Fibroblast of skin of right quadriceps (primary cell): ENCODE measurements around the gene OR52H1.

Experiments used
- DNase-seq: peaks from one replicate; pipeline ENCODE4 v3.0.0-alpha.2; 2013

OR52H1 gene

GRCh38 chr11:5531053-5531831 lies 17.1 kb downstream of the OR52H1 start:
- no peak for DNase-seq

DNA sequence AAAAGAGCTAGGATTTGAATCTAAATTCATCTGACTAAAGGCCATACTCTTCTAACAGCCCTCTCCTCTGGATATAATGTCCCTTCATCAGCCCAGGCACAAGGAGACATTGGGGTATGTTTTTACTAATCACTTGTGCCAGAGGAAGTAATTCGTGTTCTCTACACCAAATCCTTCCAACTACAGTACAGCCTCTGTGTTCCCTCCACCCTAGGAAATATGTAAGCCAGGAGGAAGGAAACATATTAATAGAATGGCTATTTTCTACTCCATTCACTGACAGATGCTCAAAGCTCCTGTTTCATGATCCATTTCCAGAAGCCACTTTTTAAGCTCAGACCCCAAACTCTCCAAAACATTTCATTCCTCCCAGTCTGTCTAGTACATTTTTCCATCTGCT lies 19.8 kb downstream of the OR52H1 start:
- DNase-seq = no peak

GRCh38 chr11:5527716-5528115 lies 20.6 kb downstream of the OR52H1 start:
- no peak for DNase-seq

DNA sequence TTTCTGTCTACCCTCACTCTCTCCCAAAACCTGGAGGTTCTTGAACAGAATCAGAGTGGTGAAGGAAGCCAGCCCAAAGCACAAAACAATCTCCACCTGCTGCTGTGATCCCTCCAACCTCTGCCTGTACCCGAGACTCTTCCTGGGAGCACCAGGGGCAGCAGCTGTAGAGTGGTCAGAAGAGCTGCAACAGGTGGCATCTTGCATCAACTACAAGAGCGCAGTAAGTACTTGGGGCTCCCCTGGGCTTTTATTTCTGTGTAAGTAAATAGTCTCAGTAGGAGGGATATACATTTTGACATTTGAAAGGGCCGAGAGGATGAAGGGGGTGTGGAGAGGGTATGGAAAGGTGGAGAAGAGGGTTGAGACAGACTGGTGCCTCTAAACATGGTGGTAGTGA lies 23.6 kb downstream of the OR52H1 start:
- no peak for DNase-seq

GRCh38 chr11:5522308-5522707 lies 26.0 kb downstream of the OR52H1 start:
- DNase-seq = no peak

DNA sequence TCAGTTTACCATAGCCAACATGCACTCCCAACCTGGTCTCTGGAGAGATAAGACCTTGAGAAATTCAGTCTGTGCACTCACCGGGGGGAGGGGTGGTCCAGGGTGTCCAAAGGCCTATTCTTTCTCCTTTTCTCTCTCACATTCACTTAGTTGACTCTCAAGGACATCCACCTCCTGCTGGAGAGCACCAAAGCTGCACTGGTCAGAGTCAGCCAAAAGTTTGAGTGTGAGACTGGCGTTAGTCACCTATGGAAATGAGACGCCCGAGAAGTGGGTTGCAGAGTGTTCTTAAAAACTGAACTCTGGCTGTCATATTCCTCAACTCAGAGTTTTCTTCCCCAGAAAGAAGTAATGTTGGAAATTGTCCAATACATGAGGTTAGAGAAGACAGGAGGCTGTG lies 26.8 kb downstream of the OR52H1 start:
- no peak for DNase-seq

GRCh38 chr11:5516599-5516998 lies 31.7 kb downstream of the OR52H1 start, which contains the start of gene UBQLNL:
TSS of gene UBQLNL (minus strand) at chr11:5516699. CDS start at chr11:5516441, 258 bp downstream.
- DNase-seq = no peak

- no peak for DNase-seq
Measured at GRCh38 chr11:5514841-5515240, 33.5 kb downstream of the OR52H1 start.

DNA sequence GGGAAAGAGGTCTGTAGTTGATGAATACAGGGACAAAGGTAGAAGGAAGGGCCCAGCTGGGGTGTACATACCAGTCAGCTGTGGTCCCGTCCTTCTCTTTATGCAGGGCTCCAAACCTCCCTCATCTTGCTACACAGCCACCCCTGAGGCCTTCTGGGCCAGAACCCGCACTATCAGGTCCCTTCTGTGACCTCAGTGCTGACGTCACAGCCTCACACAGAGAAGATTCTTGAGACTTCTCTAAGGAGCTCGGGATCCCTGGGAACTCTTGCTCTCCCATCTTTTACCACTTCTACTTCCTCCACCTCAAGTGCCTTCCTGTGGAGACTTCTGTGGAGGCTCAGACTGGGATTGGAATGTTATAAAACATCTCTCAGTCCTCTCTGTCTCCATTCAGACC lies 38.5 kb downstream of the OR52H1 start, which contains the start of gene UBQLN3:
Gene UBQLN3 (minus strand): TSS at position 155 of the 400 bp plus-strand sequence. CDS start 399 bp downstream, outside the sequence.
- DNase-seq = no peak

DNA sequence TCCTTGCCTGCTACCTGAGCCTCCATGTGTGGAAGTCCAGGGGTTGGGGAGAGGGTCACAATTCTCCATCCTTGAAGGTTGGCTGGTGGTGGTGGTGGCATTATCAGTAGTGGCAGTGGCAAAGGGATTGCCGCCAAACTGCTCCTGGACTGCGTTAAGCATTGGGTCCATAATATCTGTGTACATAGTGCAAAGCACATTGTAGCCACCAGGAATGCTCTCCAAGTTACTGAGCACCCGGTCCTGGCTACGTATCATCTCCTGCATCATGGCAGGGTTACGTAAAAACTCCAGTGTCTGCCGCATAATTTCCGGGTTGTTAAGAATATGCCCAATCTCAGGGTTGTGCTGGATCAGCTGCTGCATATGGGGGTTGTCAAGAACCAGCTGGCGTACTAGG lies 39.7 kb downstream of the OR52H1 start:
- DNase-seq = no peak

GRCh38 chr11:5507933-5508305 lies 40.4 kb downstream of the OR52H1 start:
- DNase-seq = no peak

DNA sequence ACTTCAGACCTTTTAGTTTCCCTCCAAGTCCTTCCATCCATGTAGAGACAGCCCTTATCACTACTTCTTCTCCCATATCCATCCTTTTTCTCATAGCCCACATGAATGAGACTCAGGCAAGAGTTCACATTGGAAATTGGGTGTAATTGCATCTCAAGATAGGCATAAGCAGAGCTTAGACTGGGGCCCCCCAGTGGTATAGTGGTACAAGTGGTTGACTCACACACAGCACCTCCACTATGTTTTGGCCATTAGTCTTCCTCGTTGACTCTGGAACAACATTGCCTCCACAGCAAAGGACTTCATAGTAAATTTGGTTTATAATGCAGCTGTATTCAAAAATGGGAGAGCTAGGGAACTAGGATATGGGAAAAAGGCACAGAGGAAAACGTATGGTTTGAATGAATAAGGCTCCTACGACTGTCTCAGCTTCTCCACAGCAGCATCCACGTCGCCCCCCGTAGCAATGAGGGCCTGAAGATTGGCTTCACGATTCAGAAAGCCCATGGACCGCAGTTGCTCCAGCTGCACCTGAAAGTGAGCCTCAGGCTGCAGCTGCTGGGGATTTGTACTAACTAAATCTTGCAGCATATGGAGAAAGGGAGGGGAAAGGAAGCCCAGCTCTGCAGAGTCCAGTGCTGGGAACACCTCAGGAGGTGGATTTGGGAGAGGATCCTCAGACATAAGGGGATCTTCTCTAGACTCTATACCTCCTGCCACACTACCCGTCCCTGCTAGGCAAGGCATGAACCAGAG lies 41.0 kb downstream of the OR52H1 start:
- no peak for DNase-seq

DNA sequence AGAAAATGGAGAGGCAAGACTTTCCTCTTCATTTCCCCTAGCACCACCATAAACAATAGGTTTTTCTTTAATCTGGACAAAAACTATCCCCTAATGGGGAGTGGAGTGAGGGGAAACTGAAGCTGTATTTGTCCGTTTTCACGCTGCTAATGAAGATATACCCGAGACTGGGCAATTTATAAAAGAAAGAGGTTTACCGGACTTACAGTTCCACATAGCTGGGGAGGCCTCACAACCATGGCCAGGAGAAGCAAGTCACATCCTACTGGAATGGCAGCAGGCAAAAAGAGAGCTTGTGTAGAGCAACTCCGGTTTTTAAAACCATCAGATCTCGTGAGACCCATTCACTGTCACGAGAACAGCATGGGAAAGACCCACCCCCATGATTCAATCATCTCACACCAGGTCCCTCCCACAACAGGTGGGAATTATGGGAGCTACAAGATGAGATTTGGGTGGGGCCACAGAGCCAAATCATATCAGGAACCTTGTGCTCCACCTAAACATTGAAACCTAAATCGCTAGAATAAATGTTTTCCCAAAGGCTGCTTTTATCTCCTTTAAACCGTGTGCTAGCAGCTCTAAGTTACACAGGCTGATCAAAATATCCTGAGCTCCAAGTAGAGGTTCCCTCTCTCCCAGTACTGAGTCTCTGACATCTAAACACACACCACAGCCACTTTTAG lies 42.8 kb downstream of the OR52H1 start:
- no peak for DNase-seq

- no peak for DNase-seq
Measured at GRCh38 chr11:5504403-5504921, 43.9 kb downstream of the OR52H1 start.

- no peak for DNase-seq
Measured at GRCh38 chr11:5500393-5500801, 47.9 kb downstream of the OR52H1 start.

DNA sequence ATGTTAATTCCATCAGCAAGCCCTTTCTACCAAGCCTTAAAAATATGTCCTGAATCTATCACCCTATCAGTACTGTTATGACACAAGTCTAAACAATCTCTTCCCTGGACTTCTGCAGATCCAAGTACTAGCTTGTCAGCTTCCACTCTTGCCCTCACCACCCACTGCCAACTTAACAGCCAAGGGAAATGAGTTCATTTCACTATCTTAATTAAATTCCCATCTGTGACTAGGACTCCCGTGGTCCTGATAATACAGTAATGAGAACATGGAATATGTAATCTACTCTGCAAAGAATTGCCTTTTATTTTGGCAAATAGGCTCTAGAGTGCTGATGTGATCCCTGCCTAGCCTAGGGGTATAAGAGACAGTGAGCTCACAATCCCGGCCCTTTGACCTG lies 48.7 kb downstream of the OR52H1 start:
- no peak for DNase-seq
